ENCODE data around the gene ADAMTS14.
"Not testable (repeated sequence)": the region's sequence is repeated elsewhere in the genome, so short reads cannot be mapped to it uniquely, and the experiment has no call there.

The ADAMTS14 gene

DNA sequence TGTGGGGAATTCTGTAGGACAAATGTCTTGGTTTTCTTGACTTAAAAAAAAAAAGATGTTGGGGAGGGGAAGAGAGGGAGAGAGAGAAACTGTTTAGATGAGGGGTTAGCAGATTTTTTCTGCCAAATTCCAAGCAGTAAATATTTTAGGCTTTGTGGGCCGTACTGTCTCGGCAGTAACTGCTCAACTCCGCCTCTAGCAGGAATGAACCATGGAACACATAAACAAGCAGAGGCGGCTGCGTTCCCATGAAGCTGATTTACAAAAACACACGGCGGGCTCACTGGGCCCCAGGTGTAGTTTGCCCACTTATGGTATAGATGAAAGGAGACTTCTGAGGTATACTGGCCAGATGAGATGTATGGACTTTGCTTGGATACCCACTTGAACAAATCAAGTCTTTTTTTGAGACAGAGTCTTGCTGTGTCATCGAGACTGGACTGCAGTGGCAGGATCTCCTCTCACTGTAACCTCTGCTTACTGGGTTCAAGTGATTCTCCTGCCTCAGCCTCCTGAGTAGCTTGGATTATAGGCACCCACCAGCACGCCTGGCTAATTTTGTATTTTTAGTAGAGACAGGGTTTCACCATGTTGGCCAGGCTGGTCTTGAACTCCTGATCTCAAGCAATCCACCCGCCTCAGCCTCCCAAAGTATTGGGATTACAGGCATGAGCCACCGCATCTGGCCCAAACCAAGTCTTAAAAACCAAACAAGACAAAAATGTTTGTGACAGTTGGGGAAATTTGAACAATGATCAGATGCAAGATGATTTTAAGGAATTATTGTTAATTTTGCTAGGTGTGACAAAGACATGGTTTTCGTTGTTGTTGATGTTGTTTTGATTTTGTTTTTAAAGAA lies 9.7 kb upstream of the ADAMTS14 start:
- H3K4me3 ChIP-seq (ENCODE audit: low read depth, low read length), result no peak overlapping the region
- TF ChIP-seq, protein P1, sequence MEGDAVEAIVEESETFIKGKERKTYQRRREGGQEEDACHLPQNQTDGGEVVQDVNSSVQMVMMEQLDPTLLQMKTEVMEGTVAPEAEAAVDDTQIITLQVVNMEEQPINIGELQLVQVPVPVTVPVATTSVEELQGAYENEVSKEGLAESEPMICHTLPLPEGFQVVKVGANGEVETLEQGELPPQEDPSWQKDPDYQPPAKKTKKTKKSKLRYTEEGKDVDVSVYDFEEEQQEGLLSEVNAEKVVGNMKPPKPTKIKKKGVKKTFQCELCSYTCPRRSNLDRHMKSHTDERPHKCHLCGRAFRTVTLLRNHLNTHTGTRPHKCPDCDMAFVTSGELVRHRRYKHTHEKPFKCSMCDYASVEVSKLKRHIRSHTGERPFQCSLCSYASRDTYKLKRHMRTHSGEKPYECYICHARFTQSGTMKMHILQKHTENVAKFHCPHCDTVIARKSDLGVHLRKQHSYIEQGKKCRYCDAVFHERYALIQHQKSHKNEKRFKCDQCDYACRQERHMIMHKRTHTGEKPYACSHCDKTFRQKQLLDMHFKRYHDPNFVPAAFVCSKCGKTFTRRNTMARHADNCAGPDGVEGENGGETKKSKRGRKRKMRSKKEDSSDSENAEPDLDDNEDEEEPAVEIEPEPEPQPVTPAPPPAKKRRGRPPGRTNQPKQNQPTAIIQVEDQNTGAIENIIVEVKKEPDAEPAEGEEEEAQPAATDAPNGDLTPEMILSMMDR (IDR thresholded peaks at IDR 0.05; ENCODE audit: borderline replicate concordance, insufficient read depth, low read depth, low read length), result no peak

DNA sequence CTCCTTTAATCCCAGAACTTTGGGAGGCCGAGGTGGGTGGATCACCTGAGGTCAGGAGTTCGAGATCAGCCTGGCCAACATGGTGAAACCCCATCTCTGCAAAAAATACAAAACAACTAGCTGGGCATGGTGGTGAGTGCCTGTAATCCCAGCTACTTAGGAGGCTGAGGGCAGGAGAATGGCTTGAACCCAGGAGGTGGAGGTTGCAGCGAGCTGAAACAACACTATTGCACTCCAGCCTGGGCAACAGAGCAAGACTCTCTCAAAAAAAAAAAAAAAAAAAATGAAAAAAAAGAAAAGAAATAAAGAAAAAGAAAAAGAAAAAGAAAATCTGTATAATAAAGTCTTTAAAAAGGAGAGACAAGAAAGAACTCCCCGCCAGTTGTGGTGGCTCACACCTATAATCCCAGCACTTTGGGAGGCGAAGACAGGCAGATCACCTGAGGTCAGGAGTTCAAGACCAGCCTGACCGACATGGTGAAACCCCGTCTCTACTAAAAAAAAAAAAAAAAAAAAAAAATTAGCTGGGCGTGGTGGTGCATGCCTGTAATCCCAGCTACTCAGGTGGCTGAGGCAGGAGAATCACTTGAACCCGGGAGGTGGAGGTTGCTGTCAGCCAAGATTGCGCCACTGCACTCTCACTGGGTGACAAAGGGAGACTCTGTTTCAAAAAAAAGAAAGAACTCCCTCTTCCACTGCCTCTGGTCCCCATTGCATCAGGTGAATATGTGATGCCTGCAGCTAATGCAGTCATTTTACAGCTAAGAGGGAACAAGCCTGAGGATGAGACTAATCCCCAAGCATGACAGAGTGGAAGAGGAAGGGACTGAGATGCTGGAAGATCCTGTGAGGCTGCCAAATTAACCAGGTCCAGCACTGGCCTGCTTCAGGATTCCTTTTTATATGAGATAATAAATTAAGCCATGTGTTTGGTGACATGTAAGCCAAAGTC lies 8.6 kb upstream of the ADAMTS14 start:
- H3K4me3 ChIP-seq (ENCODE audit: low read depth, low read length), result not testable (repeated sequence)

DNA sequence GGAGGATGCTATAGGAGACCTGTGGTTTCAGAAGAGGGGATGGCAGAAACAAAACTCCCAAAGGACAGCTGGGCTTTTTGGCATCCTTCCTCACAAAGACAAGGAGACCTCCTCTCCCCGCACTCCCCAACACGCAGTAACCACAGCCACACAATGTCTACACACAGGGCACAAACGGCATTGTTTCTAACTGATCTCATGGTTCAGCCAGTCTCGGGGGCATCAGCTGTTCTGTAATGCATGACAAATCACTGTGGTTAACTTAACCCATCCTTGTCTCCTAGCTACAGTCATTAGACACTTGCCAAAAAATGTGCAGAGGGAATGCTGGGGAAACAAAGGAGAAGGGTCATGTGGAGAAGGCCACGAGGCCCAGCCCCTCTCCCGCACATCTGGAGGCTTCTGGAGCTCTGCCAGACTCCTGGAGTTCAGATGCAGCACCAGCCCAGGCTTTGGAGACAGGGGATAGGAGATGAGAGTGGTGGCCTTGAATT lies 7.6 kb upstream of the ADAMTS14 start:
- TF ChIP-seq, protein P1 (IDR thresholded peaks at IDR 0.05; ENCODE audit: borderline replicate concordance, insufficient read depth, low read depth, low read length), result no peak
- H3K4me3 ChIP-seq (ENCODE audit: low read depth, low read length), result no peak overlapping the region

DNA sequence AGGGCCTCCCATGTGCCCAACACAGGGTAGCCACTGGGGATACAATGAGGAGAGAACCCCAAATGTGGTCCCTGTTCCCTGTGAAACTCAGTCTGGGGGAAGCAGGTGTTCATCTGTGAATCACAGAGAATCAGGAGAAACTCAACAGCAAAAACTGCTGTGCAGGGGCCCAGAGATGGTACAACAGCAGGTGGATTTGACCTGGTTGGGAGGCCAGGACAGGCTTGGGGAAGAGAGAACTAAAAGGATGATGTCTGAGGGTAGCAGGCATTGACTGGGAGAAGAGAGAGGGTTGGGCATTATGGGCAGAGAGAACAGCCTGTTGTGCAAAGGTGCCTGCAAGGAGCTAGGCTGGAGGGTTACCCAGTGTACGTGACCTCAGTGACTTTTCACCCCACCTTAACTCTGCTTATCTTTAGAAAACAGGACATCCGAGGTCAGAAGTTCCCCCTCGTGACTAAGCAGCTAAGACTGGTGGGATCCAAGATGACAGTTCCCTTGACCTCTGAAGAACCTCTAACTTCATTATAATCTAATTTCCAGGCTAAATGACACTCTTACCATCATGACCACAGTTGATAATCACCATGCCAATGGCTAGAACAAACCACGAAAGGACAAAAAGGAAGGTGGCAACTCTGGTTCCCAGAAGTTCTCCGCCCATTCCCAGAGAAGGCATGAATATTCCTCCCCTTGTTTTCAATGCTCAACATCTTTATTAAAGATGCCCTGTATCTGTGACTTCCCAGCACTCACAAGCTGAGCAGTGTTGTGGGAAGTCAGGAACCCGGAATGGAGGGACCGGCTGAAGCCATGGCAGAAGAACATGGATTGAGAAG lies 5.1 kb upstream of the ADAMTS14 start:
- TF ChIP-seq, protein P1 (IDR thresholded peaks at IDR 0.05; ENCODE audit: borderline replicate concordance, insufficient read depth, low read depth, low read length), result no peak
- no peak overlapping the region for H3K4me3 ChIP-seq (ENCODE audit: low read depth, low read length)

DNA sequence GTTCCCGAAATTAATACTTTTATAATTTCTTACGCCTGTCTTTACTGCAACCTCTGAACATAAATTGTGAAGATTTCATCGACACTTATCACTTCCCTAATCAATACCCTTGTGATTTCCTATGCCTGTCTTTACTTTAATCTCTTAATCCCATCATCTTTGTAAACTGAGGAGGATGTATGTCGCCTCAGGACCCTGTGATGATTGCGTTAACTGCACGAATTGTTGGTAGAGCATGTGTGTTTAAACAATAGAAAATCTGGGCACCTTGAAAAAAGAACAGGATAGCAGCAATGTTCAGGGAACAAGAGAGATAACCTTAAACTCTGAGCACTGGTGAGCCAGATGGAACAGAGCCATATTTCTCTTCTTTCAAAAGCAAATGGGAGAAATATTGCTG lies 4.5 kb upstream of the ADAMTS14 start:
- not testable (repeated sequence) for H3K4me3 ChIP-seq (ENCODE audit: low read depth, low read length)

DNA sequence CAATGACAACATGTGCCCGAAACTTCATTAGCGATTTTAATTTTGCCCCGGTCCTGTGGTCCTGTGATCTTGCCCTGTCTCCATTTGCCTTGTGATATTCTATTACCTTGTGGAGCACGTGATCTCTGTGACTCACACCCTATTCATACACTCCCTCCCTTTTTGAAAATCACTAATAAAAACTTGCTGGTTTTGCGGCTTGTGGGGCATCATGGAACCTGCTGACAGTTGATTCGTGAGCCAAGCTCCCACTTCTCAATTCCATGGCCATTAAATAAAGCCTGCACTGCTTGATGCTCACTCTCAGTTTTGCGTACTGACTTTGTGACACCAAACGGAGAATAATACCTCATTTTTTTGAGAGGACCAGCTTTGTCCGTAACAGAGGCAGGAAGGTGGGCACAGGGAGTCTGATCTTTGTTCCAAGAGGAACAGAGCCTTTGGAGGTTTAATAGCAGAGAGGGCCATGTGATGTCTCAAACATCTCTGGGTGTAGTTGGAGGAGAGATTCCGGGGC lies 3.8 kb upstream of the ADAMTS14 start:
- TF ChIP-seq, protein P1 (IDR thresholded peaks at IDR 0.05; ENCODE audit: borderline replicate concordance, insufficient read depth, low read depth, low read length), result no peak
- no peak overlapping the region for H3K4me3 ChIP-seq (ENCODE audit: low read depth, low read length)

DNA sequence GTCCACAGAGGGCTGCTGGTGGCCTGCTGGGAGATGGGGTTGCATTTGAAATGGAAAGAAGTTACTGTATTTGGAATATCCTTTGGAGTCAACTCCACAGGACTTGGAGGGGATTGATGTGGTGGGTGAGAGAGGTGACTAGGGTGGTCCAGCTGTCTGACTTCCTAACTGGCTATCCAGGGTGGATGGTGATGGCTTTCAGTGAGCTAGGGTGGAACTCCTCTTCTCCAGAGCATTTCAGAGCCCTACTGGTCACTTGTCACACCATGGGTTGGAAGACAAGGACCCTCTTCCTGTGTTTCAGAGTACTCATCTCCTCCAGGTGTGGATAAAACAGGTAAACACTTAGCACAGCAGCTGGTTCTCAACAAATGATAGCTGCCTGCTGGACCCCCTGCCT lies 3.3 kb upstream of the ADAMTS14 start:
- H3K4me3 ChIP-seq (ENCODE audit: low read depth, low read length), result no peak overlapping the region
- TF ChIP-seq, protein P1 (IDR thresholded peaks at IDR 0.05; ENCODE audit: borderline replicate concordance, insufficient read depth, low read depth, low read length), result no peak

All from GM12875 (cell line).